ENCODE data around the gene OXA1L.
"Not testable (repeated sequence)": the region's sequence is repeated elsewhere in the genome, so short reads cannot be mapped to it uniquely, and the experiment has no call there.

OXA1L gene

GRCh38 chr14:22768947-22769346 is 2.5 kb downstream of the OXA1L start:
- DNase-seq (ENCODE audit: low read depth in 2 of 2), result no peak

GRCh38 chr14:22769369-22769768 is 2.9 kb downstream of the OXA1L start:
- DNase-seq (ENCODE audit: low read depth in 2 of 2), result no peak

- no peak for DNase-seq (ENCODE audit: low read depth in 2 of 2)
Observed at GRCh38 chr14:22770481-22771187, 4.1 kb downstream of the OXA1L start.

GRCh38 chr14:22772725-22773124 is 6.2 kb downstream of the OXA1L start:
- DNase-seq (ENCODE audit: low read depth in 2 of 2), result no peak

- no peak for DNase-seq (ENCODE audit: low read depth in 2 of 2)
Observed at GRCh38 chr14:22773162-22774010, 6.9 kb downstream of the OXA1L start.

- no peak for DNase-seq (ENCODE audit: low read depth in 2 of 2)
Observed at GRCh38 chr14:22774011-22774706, 7.7 kb downstream of the OXA1L start.

- no peak for DNase-seq (ENCODE audit: low read depth in 2 of 2)
Observed at GRCh38 chr14:22776215-22776614, 9.7 kb downstream of the OXA1L start.

GRCh38 chr14:22776849-22777248 is 10.4 kb downstream of the OXA1L start:
- DNase-seq (ENCODE audit: low read depth in 2 of 2), result not testable (repeated sequence)

- no peak for DNase-seq (ENCODE audit: low read depth in 2 of 2)
Observed at GRCh38 chr14:22778084-22778483, 11.6 kb downstream of the OXA1L start.

GRCh38 chr14:22780105-22780679 is 13.7 kb downstream of the OXA1L start:
- no peak for DNase-seq (ENCODE audit: low read depth in 2 of 2)

- no peak for DNase-seq (ENCODE audit: low read depth in 2 of 2)
Observed at GRCh38 chr14:22780941-22781300, 14.4 kb downstream of the OXA1L start.

- DNase-seq (ENCODE audit: low read depth in 2 of 2), result no peak
Observed at GRCh38 chr14:22781301-22781991, 15.0 kb downstream of the OXA1L start.

- DNase-seq (ENCODE audit: low read depth in 2 of 2), result no peak
Observed at GRCh38 chr14:22786685-22787084, 20.2 kb downstream of the OXA1L start.

GRCh38 chr14:22791301-22791700 is 24.8 kb downstream of the OXA1L start:
- DNase-seq (ENCODE audit: low read depth in 2 of 2), result no peak

GRCh38 chr14:22792158-22792557 is 25.7 kb downstream of the OXA1L start:
- DNase-seq (ENCODE audit: low read depth in 2 of 2), result no peak

- DNase-seq (ENCODE audit: low read depth in 2 of 2), result not testable (repeated sequence)
Observed at GRCh38 chr14:22793550-22793949, 27.1 kb downstream of the OXA1L start.

- DNase-seq (ENCODE audit: low read depth in 2 of 2), result no peak
Observed at GRCh38 chr14:22793976-22794375, 27.5 kb downstream of the OXA1L start.

- DNase-seq (ENCODE audit: low read depth in 2 of 2), result no peak
Observed at GRCh38 chr14:22794551-22794951, 28.1 kb downstream of the OXA1L start.

- no peak for DNase-seq (ENCODE audit: low read depth in 2 of 2)
Observed at GRCh38 chr14:22796087-22796707, 29.7 kb downstream of the OXA1L start.

- DNase-seq (ENCODE audit: low read depth in 2 of 2), result no peak
Observed at GRCh38 chr14:22797017-22797917, 30.8 kb downstream of the OXA1L start.
